ENCODE results near the gene ETFA.

- no peak for TF ChIP-seq CTCF (IDR thresholded peaks at IDR 0.05; ENCODE audit: low read length)
- no peak for TF ChIP-seq EZH2 (IDR thresholded peaks at IDR 0.05; ENCODE audit: borderline replicate concordance, low read length)
Measured at GRCh38 chr15:76258460-76258859, 52.8 kb downstream of the ETFA start.

Measured in OCI-LY1 (cell line).